Right atrium auricular region (tissue), 2 donors: ENCODE measurements around the gene CPLX1. TPM values are rescaled to one million over a fixed set of nuclear protein-coding genes. Genes with fewer than 3 reads are reported as not detected.

Experiments
- DNase-seq: peaks from one replicate; pipeline ENCODE4 v3.0.0-alpha.2; 2019; ENCODE audit warnings: low spot score
- H3K27ac ChIP-seq, 2 donors: fragments of 200-600 bp; sonication (generic); 1 replicate in 1 of 2; 2 replicates in 1 of 2; pipeline ENCODE4 v1.5.1; 2016 to 2019
- H3K27me3 ChIP-seq, 2 donors: fragments of 200-600 bp; sonication (generic); one replicate each; pipeline versions ENCODE4 v1.5.1 to v1.6.0; 2017 to 2019
- H3K36me3 ChIP-seq: fragments of 200-600 bp; sonication (generic); one replicate; pipeline ENCODE4 v1.5.1; 2016
- H3K4me1 ChIP-seq, 2 donors: fragments of 200-600 bp; sonication (generic); one replicate each; pipeline versions ENCODE4 v1.5.1 to v1.6.0; 2017 to 2019
- H3K4me3 ChIP-seq, 2 donors: fragments of 200-600 bp; sonication (generic); 1 replicate in 1 of 2; 2 replicates in 1 of 2; pipeline ENCODE4 v1.5.1; 2017 to 2019; ENCODE audit warnings: mild to moderate bottlenecking in 1 of 2, moderate library complexity in 1 of 2
- H3K9me3 ChIP-seq, 2 donors: fragments of 200-600 bp; sonication (generic); one replicate each; pipeline ENCODE4 v1.5.1; 2019
- CTCF ChIP-seq, 2 donors: fragments of 200-600 bp; sonication (generic); IDR thresholded peaks; one replicate each; pipeline ENCODE4 v1.5.1; 2019; ENCODE audit warnings: antibody characterized with exemption in 2 of 2
- total RNA-seq, 2 donors: library from RNA; depleted of rRNA; stranded (reverse); fragments of >200 nt; gene quantifications; one replicate each; pipeline ENCODE4 v1.1.0, GENCODE V29; 2016

CPLX1 gene
- total RNA-seq, 2 donors from 2014 or later: 0.98 to 2.3 TPM

- no peak for TF ChIP-seq CTCF (IDR thresholded peaks at IDR 0.05)
- Histone ChIP-seq H3K9me3 (no peaks in the 10 kb centered on the region), H3K4me1 (no peaks in the 10 kb centered on the region), H3K4me3 (no peak overlapping the region), H3K27ac (no peak overlapping the region), H3K27me3 (no peaks in the 10 kb centered on the region), H3K36me3 (peaks cover 61% of the 10 kb centered on the region)
- DNase-seq: no peak
Measured at GRCh38 chr4:859496-859895, 33.6 kb upstream of the CPLX1 start.

- Histone ChIP-seq H3K4me3 (no peak overlapping the region), H3K36me3 (peaks cover 55% of the 10 kb centered on the region), H3K27ac (no peak overlapping the region), H3K9me3 (no peaks in the 10 kb centered on the region), H3K27me3 (no peaks in the 10 kb centered on the region), H3K4me1 (no peaks in the 10 kb centered on the region)
- no peak for DNase-seq
- no peak for TF ChIP-seq CTCF (IDR thresholded peaks at IDR 0.05)
Measured at GRCh38 chr4:858831-859451, 33.0 kb upstream of the CPLX1 start.

- no peak for DNase-seq
- Histone ChIP-seq H3K4me1 (no peaks in the 10 kb centered on the region), H3K27ac (no peak overlapping the region), H3K27me3 (no peaks in the 10 kb centered on the region), H3K9me3 (no peaks in the 10 kb centered on the region), H3K4me3 (no peak overlapping the region), H3K36me3 (peaks cover 47% of the 10 kb centered on the region)
- no peak for TF ChIP-seq CTCF (IDR thresholded peaks at IDR 0.05)
Measured at GRCh38 chr4:858041-858481, 32.1 kb upstream of the CPLX1 start.

GRCh38 chr4:857461-857860 lies 31.5 kb upstream of the CPLX1 start:
- Histone ChIP-seq H3K36me3 (peaks cover 41% of the 10 kb centered on the region), H3K27me3 (no peaks in the 10 kb centered on the region), H3K27ac (no peak overlapping the region), H3K4me1 (no peaks in the 10 kb centered on the region), H3K9me3 (no peaks in the 10 kb centered on the region), H3K4me3 (no peak overlapping the region)
- no peak for TF ChIP-seq CTCF (IDR thresholded peaks at IDR 0.05)
- no peak for DNase-seq

GRCh38 chr4:856225-856901 lies 30.4 kb upstream of the CPLX1 start:
- no peak for DNase-seq
- Histone ChIP-seq H3K27ac (no peak overlapping the region), H3K4me1 (no peaks in the 10 kb centered on the region)

More at GRCh38 chr4:856225-856901, 30.4 kb upstream of the CPLX1 start:
- Histone ChIP-seq H3K36me3 (peaks cover 41% of the 10 kb centered on the region), H3K27me3 (no peaks in the 10 kb centered on the region), H3K9me3 (no peaks in the 10 kb centered on the region), H3K4me3 (no peak overlapping the region)
- no peak for TF ChIP-seq CTCF (IDR thresholded peaks at IDR 0.05)
